Measurements from ENCODE around the gene L3MBTL4.

DNA sequence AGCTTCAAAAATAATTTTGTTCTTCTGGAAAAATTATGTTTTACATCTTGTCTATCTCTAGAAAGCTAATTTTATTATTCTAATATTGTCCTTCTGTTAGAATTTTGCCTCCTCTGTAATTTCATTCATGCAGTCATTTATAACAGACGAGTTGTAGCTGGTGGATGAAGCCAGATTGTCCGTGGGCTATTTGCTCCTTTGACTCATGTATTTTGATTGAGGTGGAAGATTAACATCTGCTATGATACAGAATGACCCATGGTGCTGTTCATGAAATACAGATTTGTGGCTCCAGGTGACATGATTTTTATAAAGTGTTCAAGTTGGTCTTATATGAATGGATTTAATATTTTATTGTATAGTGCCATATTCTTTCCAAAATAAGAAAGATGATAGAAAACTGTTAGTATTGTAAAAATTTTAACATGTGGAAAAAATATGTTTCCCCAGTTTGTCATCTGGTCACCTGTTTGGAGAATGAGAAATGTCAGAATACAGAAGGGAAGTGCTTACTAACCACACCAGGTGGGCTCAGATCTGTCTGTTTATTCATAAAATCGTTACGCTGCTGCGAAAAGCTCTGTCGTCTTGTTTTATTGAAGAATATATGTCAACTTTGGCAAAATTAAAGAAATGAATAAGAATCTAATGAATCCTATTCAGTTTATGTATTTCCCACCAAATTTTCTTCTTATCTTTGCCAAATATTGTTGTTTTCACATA, 20.4 kb upstream of the L3MBTL4 start:
- TF ChIP-seq, protein P1, sequence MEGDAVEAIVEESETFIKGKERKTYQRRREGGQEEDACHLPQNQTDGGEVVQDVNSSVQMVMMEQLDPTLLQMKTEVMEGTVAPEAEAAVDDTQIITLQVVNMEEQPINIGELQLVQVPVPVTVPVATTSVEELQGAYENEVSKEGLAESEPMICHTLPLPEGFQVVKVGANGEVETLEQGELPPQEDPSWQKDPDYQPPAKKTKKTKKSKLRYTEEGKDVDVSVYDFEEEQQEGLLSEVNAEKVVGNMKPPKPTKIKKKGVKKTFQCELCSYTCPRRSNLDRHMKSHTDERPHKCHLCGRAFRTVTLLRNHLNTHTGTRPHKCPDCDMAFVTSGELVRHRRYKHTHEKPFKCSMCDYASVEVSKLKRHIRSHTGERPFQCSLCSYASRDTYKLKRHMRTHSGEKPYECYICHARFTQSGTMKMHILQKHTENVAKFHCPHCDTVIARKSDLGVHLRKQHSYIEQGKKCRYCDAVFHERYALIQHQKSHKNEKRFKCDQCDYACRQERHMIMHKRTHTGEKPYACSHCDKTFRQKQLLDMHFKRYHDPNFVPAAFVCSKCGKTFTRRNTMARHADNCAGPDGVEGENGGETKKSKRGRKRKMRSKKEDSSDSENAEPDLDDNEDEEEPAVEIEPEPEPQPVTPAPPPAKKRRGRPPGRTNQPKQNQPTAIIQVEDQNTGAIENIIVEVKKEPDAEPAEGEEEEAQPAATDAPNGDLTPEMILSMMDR (IDR thresholded peaks at IDR 0.05) = no peak
- TF ChIP-seq POLR2A (IDR thresholded peaks at IDR 0.05) = no peak
